Mesothelial cell of epicardium (in vitro differentiated cells): ENCODE results near the gene MDGA2. TPM values are rescaled to one million over a fixed set of nuclear protein-coding genes. Genes with fewer than 3 reads are reported as not detected.

Source experiments
- DNase-seq, 2 experiments: peaks; one replicate each; pipeline ENCODE4 v3.0.0; 2021; ENCODE audit warnings: low spot score in 2 of 2; ENCODE audit not compliant: unreplicated experiment in 2 of 2
- H3K27ac Mint-ChIP-seq: 2 replicates; pipeline ENCODE4 v1.8.0; 2021; ENCODE audit warnings: mixed read lengths
- H3K27me3 Mint-ChIP-seq: 2 replicates; pipeline ENCODE4 v1.8.0; 2021; ENCODE audit warnings: low read depth, mixed read lengths
- H3K36me3 Mint-ChIP-seq: 2 replicates; pipeline ENCODE4 v1.8.0; 2021; ENCODE audit warnings: mixed read lengths
- H3K4me1 Mint-ChIP-seq: 2 replicates; pipeline ENCODE4 v1.8.0; 2021; ENCODE audit warnings: mixed read lengths
- H3K4me3 Mint-ChIP-seq: 2 replicates; pipeline ENCODE4 v1.8.0; 2021; ENCODE audit warnings: mild to moderate bottlenecking, moderate library complexity, mixed read lengths
- H3K9me3 Mint-ChIP-seq: 2 replicates; pipeline ENCODE4 v1.8.0; 2021; ENCODE audit warnings: mixed read lengths
- CTCF ChIP-seq: fragments of 200-600 bp; sonication (generic); IDR thresholded peaks from one replicate; pipeline ENCODE4 v1.5.0; 2021; ENCODE audit warnings: antibody characterized with exemption; ENCODE audit not compliant: unreplicated experiment
- total RNA-seq: library from RNA; stranded (reverse); gene quantifications from 3 replicates; pipeline ENCODE4 v1.2.1, GENCODE V29; 2021

Gene MDGA2
- total RNA-seq, 1 donor from 2014 or later: 0.27 TPM

DNA sequence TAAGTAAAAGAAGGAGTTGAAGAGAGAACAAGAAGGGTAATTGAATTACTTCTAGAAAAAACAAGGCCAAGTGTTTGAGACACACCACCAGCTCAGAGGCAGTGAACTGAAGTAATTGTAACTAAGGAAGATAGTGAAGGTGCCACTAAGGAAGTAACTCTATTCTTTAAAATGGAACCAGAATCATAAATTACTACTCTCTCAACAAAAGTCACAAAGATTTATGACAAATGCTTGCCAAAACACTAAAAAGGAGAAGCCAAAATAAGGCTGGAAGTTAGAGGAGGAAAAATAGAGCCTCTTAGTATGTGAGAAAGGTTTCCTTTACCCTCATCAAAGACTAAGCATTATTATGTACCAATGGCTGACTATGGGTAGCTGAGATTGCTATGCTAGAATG is 208.5 kb downstream of the MDGA2 start:
- Mint-ChIP-seq H3K27me3 (peaks cover 8% of the 10 kb centered on the region), H3K9me3 (no peaks in the 10 kb centered on the region), H3K4me1 (no peaks in the 10 kb centered on the region), H3K27ac (no peak overlapping the region), H3K4me3 (no peak overlapping the region), H3K36me3 (no peaks in the 10 kb centered on the region)
- no peak for TF ChIP-seq CTCF
- DNase-seq: no peak

DNA sequence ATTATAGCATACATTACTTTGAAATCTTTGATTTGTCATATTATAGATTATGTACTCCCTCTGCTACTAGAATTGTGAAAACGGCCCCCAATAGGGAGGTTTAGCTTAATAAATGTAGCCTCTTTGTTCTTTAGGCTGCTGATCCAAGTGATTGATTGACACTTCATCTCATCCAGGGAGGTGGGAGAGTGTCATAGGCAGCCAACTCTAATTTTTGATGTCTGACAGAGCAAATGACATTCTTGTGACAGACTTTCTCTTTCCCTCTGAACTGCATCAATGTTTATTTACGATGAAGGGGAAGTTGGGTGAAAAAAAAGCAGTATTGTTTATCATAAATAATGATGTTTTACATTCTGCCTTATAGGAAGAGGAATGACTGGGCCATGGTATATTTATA is 221.4 kb downstream of the MDGA2 start:
- no peaks in the 10 kb centered on the region for H3K36me3 Mint-ChIP-seq
- H3K27me3 Mint-ChIP-seq: peaks cover under 1% of the 10 kb centered on the region
- H3K9me3 Mint-ChIP-seq: no peaks in the 10 kb centered on the region
- H3K4me1 Mint-ChIP-seq: no peaks in the 10 kb centered on the region
- H3K4me3 Mint-ChIP-seq: no peak overlapping the region
- TF ChIP-seq CTCF: no peak
- H3K27ac Mint-ChIP-seq: no peak overlapping the region
- no peak for DNase-seq

DNA sequence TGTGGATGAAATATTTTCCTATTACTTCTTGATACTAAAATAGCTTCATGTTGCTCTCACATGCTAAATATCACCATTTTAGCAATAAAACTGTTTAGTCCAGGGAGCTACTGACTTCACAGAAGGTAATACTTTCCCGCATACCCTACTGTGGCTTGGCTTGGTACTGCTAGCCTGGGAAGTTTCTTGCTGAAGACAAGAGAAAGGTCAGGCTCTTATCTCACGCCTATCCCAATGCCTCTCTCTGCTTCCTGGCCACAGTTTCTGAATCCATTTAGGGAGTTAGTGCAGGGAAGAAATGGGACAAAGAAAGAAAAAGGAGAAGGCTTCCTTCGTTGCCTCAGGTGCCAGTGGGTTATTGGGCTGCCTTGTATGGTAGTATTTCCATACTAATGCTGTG is 228.3 kb downstream of the MDGA2 start:
- no peaks in the 10 kb centered on the region for H3K36me3 Mint-ChIP-seq
- H3K9me3 Mint-ChIP-seq: no peaks in the 10 kb centered on the region
- H3K27me3 Mint-ChIP-seq: no peaks in the 10 kb centered on the region
- no peak overlapping the region for H3K27ac Mint-ChIP-seq
- no peak for TF ChIP-seq CTCF
- no peaks in the 10 kb centered on the region for H3K4me1 Mint-ChIP-seq
- no peak overlapping the region for H3K4me3 Mint-ChIP-seq
- DNase-seq: no peak

DNA sequence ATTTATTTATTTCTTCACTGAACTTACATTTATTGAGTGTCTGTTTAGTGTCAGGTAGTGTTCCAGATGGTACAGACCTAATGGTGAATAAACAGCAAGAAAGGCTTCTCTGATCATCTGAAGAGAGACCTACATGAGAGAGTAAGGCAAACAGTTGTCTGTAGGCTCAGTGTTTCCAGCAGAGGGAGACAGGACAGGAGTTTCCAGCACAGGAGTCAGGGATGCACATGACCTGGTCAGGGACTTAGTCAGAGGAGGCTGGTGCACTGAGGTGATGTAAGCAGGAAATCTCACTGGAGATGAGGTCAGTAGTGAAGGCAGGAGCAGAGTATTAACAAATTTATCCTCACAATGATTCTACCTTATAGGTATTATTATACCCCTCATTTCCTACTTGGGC is 233.2 kb downstream of the MDGA2 start:
- no peak for TF ChIP-seq CTCF
- Mint-ChIP-seq H3K9me3 (no peaks in the 10 kb centered on the region), H3K27ac (no peak overlapping the region), H3K4me3 (no peak overlapping the region), H3K36me3 (no peaks in the 10 kb centered on the region), H3K27me3 (no peaks in the 10 kb centered on the region), H3K4me1 (peaks cover 6% of the 10 kb centered on the region)
- DNase-seq: no peak

DNA sequence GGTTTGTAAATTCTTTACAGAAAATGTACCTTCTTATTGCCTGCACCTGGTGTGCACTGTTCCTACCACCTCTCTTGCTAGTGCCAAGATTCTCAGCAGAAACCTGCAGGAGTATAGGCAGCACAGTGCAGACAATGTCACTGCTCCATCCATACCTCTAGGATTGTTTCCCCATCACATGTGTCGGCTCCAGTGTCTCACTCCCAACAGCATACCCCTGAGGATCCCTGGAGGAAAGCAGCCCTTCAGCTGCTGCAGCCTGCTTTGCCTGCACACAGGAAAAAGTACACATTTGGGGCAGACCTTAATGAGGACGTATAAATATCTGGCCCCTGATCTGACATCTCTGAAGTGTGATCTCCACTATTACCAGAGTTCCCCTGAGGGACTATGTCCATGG is 235.5 kb downstream of the MDGA2 start:
- Mint-ChIP-seq H3K4me1 (peaks cover 6% of the 10 kb centered on the region), H3K36me3 (no peaks in the 10 kb centered on the region), H3K27ac (no peak overlapping the region), H3K9me3 (no peaks in the 10 kb centered on the region), H3K4me3 (no peak overlapping the region), H3K27me3 (no peaks in the 10 kb centered on the region)
- no peak for TF ChIP-seq CTCF
- DNase-seq: no peak

DNA sequence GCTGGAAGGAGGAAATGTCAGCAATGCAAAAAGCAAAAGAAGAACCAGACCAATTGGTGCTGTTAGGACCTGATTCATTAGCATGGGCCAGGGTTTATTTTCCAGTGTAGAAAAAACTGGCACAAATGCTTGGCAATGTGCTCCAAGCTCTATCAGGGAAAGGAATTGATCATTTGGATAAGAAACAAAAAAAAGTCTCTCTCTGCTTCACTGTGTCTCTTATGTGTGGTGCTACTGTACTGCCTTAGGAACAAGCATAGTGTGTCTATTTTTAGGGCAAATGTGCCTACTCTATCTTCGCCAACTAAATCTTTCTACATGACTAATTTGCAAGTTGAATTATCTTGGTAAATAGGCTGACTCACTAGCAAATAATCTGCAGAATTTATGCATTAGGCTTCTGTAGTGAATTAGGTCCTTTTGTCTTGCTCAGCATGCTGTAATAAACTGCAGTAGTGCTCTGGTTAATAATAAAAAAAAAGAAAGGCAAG is 236.7 kb downstream of the MDGA2 start:
- no peak for TF ChIP-seq CTCF
- Mint-ChIP-seq H3K4me1 (peaks cover 6% of the 10 kb centered on the region), H3K27me3 (no peaks in the 10 kb centered on the region), H3K36me3 (no peaks in the 10 kb centered on the region), H3K9me3 (no peaks in the 10 kb centered on the region), H3K27ac (no peak overlapping the region), H3K4me3 (no peak overlapping the region)
- no peak for DNase-seq
